GM21723 (cell line): ENCODE data around the gene PIM3.

Experiments
- ATAC-seq: cut with Tn5 transposase; IDR thresholded peaks from one replicate; pipeline ENCODE4 v1.9.1; 2021; ENCODE audit warnings: mild to moderate bottlenecking, moderate library complexity; ENCODE audit not compliant: unreplicated experiment

The PIM3 gene

GRCh38 chr22:49966041-49966773, 5.6 kb downstream of the PIM3 start:
- ATAC-seq: no peak

DNA sequence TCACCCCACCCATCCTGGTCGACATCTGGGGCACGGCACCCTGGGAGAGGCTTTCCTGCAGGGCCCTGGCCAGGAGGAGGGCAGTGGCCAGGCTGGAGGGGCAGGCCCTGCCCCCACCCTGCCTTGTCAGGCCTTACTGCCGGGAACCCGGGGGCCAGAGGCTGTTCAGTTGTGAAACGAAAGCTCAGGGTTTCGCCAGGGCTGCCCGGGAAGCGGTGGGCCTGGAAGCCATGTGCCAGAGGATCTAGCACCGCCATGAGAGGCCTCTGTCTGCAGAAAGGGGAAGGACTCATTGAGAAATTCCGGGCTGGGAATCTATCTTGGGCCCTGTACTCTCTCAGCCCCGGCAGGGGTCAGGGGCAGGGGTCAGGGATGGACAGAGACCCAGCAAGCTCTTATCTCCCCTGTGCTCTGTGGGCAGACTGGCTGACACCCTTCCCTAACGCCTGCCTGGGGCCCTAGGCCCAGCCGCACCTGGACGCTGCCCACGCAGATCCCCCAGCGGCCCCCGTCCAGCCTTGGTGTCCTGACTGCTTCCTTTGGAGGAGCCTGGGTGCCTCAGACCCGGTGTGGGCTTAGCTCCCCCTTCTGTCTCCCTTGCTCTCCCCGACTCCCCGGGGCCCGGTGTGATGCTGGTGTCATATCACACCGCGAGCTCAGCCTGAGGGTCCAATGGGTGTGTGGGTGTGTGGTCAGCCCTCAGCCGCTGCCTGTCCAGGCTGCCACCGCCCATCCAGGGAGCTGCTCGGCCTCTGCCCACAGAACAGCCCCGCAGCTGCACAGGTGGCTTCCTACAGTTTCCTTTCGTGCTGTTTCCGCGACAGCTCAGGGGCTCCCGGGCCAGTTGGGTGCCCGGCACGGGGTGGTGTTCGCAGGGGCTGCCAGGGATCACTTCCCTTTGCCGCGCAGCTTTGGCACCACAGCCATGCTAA, 6.5 kb downstream of the PIM3 start:
- no peak for ATAC-seq

GRCh38 chr22:49967706-49968208, 7.2 kb downstream of the PIM3 start:
- ATAC-seq: no peak

DNA sequence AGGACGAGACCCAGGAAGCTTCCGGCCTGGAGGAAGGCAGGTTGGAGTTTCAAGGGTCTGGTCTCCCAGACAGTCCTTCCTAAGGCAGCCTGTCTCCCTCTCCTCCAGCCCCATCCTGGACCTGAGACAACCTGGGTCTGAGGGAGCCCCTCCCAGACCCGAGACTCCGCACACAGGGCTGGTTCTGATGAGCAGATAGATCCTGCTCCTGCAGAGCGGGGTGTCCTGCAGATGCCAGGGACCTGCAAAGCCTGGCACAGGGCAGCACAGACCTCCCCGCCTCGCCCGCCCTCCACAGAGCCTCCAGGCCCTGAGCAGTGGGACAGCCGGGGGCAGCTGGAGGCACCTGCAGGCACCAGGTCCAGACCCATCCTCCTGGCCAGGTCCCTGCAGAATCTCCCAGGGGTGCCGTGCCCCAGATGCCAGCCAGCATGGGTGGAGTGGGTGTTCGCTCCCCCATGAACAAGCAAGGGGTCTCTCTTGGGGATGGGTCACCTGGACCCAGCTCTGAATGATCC, 7.8 kb downstream of the PIM3 start:
- ATAC-seq: no peak

- ATAC-seq: no peak
These were observed 8.5 kb downstream of the PIM3 start for GRCh38 chr22:49968831-49969661.

GRCh38 chr22:49969751-49970527, 9.4 kb downstream of the PIM3 start:
- no peak for ATAC-seq

DNA sequence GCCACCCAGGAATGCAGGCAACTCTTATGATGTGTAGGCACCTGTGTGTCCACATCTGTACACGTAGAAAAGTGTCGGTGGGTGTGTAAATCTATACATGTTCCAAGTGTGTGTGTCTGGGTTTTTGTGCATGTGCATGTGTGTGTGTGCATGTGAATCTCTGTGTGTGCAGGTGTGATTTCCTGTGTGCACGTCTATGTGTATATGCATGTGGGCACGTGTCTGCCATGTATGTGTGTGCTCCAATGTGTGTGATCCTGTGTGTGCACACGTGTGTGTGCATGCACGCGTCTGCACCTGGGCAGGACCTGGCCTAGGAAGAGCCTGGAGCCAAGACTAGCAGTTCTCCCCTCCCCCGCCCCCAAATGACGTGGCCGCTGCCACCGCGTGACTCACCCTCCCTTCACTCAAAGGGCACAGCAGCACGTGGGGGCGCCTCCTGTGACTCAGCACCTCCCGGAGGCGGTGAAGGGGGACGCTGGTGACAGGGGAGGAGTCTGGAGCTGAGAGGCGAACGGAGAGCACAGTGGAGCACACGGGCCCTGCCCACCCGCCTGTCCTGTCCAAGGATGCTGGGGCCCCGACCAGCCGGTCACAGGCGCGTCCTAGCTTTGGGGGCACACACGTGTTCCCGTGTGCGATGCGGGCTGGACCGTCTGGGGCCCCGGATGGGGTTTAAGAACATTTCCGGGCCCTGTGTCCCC, 10.1 kb downstream of the PIM3 start:
- peak; percentile 69 for ATAC-seq

- ATAC-seq: peak; percentile 26
These were observed 10.9 kb downstream of the PIM3 start for GRCh38 chr22:49971232-49972162.

DNA sequence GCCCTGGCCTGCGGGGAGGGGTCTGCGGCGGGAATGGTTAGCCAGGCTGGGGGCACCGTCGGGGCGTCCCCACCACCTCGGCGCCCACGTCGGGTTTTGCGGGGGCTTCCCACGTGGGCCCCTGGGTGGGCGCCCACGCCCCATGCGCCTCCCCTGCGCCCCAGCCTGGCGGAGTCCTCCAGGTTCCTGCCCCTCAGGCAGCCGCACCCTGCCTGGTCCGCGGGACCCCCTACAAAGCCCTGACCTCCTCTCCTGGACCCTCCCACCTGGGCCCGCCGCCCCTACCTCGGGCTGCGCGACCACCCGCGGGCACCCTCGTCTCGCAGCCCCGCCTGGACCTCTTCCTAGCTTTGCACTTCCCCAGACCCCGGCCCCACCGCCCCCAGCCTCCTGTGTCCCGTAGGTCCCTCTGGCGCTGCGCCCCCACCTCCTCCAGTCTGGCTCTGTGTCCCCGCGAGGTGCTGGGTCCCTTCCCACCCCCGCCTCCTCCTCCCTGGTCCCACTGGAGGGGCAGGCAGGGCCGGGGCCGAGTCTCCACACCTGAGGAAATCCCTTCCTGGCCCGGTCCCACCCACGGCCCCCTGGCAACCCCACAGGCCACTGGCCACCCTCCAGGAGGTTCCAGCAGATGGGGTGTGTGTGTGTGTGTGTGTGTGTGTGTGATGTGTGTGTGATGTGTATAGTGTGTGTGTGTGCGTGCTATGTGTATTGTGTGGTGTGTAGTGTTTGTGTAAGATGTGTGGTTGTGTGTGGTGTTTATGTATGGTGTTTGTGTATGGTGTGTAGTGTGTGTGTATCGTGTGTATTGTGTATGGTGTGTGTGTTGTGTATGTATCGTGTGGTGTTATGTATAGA, 11.8 kb downstream of the PIM3 start:
- no peak for ATAC-seq

DNA sequence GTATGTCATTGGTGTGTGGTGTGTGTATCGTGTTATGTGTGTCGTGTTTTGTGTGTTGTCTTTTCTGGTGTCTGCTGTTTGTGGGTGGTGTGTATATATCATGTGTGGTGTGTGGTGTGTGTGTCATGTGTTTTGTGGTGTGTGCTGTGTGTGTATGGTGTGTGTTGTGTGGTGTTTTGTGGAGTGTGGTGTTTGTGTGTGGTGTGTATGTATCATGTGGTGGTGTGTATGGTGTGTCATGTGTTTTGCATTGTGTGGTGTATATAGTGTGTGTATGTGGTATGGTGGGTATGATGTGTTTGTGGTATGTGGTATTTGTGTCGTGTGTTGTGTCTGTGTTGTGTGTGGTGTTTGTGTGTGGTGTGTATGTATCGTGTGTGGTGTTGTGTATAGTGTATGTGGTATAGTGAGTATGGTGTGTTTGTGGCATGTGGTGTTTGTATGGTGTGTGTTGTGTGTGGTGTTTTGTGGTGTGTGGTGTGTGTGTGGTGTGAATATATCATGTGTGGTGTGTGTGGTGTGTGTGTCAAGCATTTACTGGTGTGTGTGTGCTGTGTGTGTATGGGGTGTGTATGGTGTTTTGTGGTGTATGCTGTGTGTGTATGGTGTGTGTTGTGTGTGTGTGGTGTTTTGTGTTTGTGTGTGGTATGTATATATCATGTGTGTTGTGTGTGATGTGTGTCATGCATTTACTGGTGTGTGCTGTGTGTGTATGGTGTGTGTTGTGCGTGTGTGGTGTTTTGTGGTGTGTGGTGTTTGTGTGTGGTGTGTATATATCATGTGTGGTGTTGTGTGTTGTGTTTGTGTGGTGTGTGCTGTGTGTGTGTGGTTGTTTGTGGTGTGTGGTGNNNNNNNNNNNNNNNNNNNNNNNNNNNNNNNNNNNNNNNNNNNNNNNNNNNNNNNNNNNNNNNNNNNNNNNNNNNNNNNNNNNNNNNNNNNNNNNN, 12.7 kb downstream of the PIM3 start:
- no peak for ATAC-seq

- ATAC-seq: no peak
These were observed 15.2 kb downstream of the PIM3 start for GRCh38 chr22:49975543-49976389.

DNA sequence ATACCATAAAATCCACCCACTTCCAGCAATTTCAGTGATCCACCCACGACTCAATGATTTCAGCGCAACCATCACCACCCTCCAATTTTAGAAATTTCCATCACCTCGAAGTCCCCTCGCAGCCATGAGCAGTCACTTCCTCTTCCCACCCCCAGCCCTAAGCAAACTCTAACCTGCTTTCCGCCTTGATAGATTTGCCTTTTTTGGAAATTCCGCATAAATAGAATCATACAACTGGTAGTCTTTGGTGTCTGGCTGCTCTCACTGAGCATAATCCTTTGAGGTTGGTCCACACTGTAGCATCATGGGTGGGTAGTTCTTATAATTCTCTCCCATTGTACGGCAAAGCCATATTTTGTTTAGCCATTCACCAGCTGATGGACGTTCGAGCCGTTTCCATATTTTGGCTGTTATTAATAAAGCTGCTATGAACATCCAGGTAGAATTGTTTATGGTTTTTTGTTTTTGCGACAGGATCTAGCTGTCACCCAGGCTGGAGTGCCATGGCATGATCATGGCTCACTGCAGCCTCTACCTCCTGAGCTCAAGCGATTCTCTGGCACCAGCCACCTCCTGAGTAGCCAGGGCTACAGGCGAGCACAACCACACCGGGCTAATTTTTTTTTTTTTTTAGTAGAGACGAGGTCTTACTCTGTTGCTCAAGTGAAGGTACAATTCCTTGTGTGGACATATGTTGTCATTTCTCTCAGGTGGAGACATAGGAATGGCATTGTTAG, 16.0 kb downstream of the PIM3 start:
- no peak for ATAC-seq

DNA sequence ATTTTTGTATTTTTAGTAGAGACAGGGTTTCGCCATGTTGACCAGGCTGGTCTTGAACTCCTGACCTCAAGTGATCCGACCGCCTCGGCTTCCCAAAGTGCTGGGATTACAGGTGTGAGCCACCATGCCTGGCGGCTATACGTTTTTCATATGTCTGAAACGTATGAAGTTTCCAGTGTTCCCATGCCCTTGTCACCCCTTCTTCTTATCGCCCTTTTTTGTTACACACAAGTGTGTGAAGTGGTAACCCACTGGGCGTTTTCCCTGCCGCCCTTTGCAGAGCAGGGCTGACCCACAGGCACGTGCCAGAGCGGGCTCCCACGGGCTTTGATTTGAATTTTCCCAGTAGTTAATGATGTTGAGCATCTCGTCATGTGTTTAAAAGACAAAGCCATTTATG, 17.0 kb downstream of the PIM3 start:
- no peak for ATAC-seq

- ATAC-seq: no peak
These were observed 19.2 kb downstream of the PIM3 start for GRCh38 chr22:49979587-49980264.
